Mucosa of descending colon (tissue), 3 donors: ENCODE measurements around the gene FAM89A. TPM values are rescaled to one million over a fixed set of nuclear protein-coding genes. Genes with fewer than 3 reads are reported as not detected.

Experiments
- ATAC-seq: fragments of 200-7000 bp; cut with Tn5 transposase; one replicate; pipeline ENCODE4 v1.9.1; 2020; ENCODE audit warnings: mild to moderate bottlenecking, moderate library complexity
- DNase-seq, 3 donors: peaks; one replicate each; pipeline ENCODE4 v3.0.0-alpha.2; 2020
- H3K36me3 ChIP-seq: fragments of 200-600 bp; one replicate; pipeline ENCODE4 v1.8.0; 2021; ENCODE audit warnings: low read depth, mild to moderate bottlenecking
- H3K4me1 ChIP-seq: fragments of 200-600 bp; one replicate; pipeline ENCODE4 v1.8.0; 2021; ENCODE audit warnings: low read depth, mild to moderate bottlenecking
- H3K4me3 ChIP-seq: fragments of 200-600 bp; one replicate; pipeline ENCODE4 v1.8.0; 2021; ENCODE audit warnings: mild to moderate bottlenecking
- H3K9me3 ChIP-seq: fragments of 200-600 bp; one replicate; pipeline ENCODE4 v1.8.0; 2021; ENCODE audit warnings: mild to moderate bottlenecking
- intact Hi-C, 2 donors: fragments of 100-400 bp; cut with DNase I in 1 of 2; cut with micrococcal nuclease in 1 of 2; formaldehyde crosslinking; loops; one replicate each; pipeline versions ENCODE4 v1.11.0 to v1.11.1; 2022; cut with DNase I, micrococcal nuclease
- total RNA-seq, 3 donors: library from RNA; stranded (reverse); fragmentation: NEBNext Ultra II Directional in 2 of 3; extraction: Animal tissue kit (Norgen Biotek cat#: 25700) in 2 of 3; gene quantifications; one replicate each; pipeline versions ENCODE4 v1.2.1 to v1.2.4, GENCODE V29; 2021 to 2023
- TF ChIP-seq, protein P1 (sequence below): fragments of 200-600 bp; IDR thresholded peaks from one replicate; pipeline ENCODE4 v1.8.0; 2022; ENCODE audit warnings: antibody characterized with exemption, mild to moderate bottlenecking
- donor health status: DM: no; HTN: no; CAD: no; lungs with moderate emphysema.
- donor health status: DM: no; HTN: no; CAD: no.
- donor health status: DM: no; HTN: yes; CAD: no.

Gene FAM89A
- total RNA-seq, 3 donors from 2014 or later = 2.2 to 4.4 (median 3.0) TPM

DNA sequence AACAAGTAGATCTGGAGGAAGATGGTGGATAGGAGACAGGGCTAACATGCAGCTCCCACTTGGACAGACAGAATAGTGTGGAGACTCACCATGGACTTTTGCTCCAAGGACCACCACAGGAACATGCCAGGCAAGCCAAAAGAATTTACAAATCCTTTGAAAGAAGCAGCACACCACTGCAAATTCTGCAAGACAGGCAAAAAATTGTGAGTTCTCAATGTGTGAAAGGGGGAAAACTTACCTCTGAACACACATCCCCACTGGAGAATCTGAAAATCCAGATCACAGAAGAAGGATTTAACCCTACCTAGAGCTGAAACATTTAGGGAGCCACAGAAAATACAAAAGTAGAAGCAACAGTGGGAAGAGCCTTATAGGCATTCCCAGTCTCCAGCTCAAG, 38.2 kb downstream of the FAM89A start:
- H3K36me3 ChIP-seq = peaks cover 8% of the 10 kb centered on the region
- ATAC-seq = no peak
- H3K4me1 ChIP-seq = no peaks in the 10 kb centered on the region
- H3K4me3 ChIP-seq = no peak overlapping the region
- intact Hi-C loops = no loop called here
- DNase-seq = no peak
- TF ChIP-seq, protein P1, sequence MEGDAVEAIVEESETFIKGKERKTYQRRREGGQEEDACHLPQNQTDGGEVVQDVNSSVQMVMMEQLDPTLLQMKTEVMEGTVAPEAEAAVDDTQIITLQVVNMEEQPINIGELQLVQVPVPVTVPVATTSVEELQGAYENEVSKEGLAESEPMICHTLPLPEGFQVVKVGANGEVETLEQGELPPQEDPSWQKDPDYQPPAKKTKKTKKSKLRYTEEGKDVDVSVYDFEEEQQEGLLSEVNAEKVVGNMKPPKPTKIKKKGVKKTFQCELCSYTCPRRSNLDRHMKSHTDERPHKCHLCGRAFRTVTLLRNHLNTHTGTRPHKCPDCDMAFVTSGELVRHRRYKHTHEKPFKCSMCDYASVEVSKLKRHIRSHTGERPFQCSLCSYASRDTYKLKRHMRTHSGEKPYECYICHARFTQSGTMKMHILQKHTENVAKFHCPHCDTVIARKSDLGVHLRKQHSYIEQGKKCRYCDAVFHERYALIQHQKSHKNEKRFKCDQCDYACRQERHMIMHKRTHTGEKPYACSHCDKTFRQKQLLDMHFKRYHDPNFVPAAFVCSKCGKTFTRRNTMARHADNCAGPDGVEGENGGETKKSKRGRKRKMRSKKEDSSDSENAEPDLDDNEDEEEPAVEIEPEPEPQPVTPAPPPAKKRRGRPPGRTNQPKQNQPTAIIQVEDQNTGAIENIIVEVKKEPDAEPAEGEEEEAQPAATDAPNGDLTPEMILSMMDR = no peak
- peaks cover 19% of the 10 kb centered on the region for H3K9me3 ChIP-seq

DNA sequence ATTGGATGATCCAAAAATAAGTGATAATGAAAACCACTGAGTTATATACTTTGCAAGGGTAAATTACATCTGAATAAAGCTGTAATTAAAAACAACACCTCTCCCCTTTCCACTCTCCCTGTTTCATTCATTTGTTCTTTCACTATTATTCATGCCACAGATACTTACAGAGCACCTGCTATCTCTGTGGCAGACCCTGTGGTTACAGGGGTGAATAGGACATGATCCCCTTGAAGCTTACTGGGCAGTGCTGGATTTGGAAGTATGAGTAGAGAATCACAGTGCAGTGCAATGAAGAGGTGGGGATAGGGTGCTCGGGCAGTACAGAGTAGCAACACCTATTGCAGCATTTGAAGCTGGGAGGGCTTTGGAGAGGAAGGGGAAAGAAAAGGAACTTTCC, 39.4 kb downstream of the FAM89A start:
- ATAC-seq = no peak
- no peak overlapping the region for H3K4me3 ChIP-seq
- peaks cover 14% of the 10 kb centered on the region for H3K9me3 ChIP-seq
- intact Hi-C loops = no loop called here
- DNase-seq = no peak
- H3K4me1 ChIP-seq = no peaks in the 10 kb centered on the region
- TF ChIP-seq, protein P1 = no peak
- peaks cover 8% of the 10 kb centered on the region for H3K36me3 ChIP-seq

DNA sequence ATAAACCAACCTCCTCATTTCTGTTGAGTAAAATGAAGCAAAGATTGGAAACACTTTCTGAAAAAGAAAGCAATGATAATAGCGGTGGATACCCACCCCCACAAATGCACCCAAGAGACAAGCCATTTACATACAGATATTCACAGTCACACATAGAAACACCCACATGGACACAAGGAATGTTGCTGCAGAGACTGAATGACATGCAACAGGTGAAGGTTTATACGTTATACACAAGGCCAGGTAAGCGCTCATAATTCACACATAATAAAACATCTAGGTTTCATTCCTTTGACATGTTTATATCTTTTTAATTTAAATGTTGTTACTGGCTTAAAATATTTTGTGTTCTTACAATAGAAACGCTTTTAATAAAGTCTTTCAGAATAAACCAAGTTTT, 39.9 kb downstream of the FAM89A start:
- ATAC-seq (no peak), DNase-seq (no peak)
- intact Hi-C loops = no loop called here
- Histone ChIP-seq H3K9me3 (peaks cover 13% of the 10 kb centered on the region), H3K4me3 (no peak overlapping the region), H3K36me3 (peaks cover 8% of the 10 kb centered on the region), H3K4me1 (no peaks in the 10 kb centered on the region)
- TF ChIP-seq, protein P1 = no peak

DNA sequence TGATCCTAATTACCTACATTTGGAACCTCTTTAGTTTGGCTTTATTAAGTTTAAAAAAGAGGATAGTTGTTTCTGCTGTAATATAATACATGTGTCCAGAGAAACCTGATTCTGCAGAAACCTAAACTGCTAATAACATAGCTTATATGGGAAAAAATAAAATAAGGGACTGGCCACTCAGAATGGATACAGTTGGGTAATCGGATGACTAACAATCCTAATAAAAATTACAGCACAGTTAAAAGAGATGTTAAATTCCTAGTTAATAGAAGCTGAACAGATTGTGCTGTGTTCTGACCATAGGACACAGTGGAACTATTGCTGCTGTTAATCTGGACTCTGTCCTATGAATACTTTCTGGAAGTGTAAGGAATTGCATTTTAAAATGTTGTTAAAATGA, 45.2 kb downstream of the FAM89A start:
- intact Hi-C loops = no loop called here
- Histone ChIP-seq H3K9me3 (no peaks in the 10 kb centered on the region), H3K4me1 (no peaks in the 10 kb centered on the region), H3K4me3 (no peak overlapping the region), H3K36me3 (peaks cover 8% of the 10 kb centered on the region)
- no peak for ATAC-seq
- DNase-seq = no peak
- TF ChIP-seq, protein P1 = no peak

DNA sequence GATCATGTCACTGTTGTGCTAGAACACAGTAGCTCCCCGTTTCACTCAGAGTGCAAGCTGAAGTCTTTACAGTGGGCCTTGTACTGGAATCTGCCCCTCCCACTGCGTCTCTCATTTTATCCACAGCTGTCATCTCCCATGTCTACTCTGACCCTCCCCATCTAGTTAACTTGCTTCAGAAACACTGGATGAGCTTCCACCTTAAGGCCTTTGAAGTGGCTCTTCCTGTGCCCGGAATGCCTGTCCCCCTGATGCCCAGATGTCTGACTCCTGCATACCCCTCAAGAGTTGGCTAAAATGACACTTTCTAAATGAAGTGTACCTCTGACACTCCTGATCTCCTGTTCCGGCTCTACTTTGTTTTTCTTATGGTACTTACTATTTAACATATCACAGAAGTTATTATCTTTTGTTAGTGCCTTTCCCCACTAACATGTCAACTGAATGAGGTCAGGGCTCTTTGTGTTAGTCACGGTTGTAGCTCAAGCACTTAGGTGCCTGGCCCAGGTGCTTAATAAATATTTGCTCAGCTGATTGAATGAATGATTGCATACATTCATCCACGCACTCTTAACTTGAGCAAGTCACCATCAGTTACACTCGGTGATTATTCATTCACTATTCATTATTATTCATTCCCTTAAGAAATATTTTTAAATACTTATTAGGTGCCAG, 47.8 kb downstream of the FAM89A start:
- H3K36me3 ChIP-seq = no peaks in the 10 kb centered on the region
- TF ChIP-seq, protein P1 = no peak
- ATAC-seq = no peak

DNA sequence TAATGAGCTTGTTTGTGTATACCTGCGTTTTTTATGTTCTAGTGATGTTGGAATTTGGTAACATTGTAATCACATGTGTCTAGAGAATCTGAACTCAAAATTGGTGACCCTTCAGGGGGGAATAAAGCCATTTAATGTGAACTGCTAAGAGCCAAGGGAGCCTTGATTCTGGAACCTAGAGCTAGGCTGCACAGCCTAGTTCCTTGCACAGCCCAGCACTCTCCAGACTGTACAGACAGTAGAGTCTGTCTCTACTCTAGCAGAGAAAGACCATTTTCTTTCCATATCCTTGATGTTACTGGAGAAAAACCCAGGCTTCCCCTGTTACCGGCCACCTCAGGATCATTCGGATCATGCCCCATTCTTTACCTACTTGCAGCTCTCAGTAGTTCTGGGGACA, 52.6 kb downstream of the FAM89A start:
- no peak overlapping the region for H3K4me3 ChIP-seq
- intact Hi-C loops = no loop called here
- no peaks in the 10 kb centered on the region for H3K36me3 ChIP-seq
- H3K9me3 ChIP-seq = no peaks in the 10 kb centered on the region
- ATAC-seq (no peak), DNase-seq (no peak)
- TF ChIP-seq, protein P1 = no peak
- H3K4me1 ChIP-seq = peaks cover 19% of the 10 kb centered on the region

More for the DNA sequence above, 47.8 kb downstream of the FAM89A start:
- Histone ChIP-seq H3K9me3 (no peaks in the 10 kb centered on the region), H3K4me1 (no peaks in the 10 kb centered on the region), H3K4me3 (no peak overlapping the region)
- DNase-seq = no peak
- intact Hi-C loops = no loop called here
